ENCODE data around the gene CHD3. TPM values are rescaled to one million over a fixed set of nuclear protein-coding genes. Genes with fewer than 3 reads are reported as not detected.

Gene CHD3
- polyA plus RNA-seq, 2 of the 4 experiments (the other 2 are of a cell fraction): 56.3 to 111 TPM

- peak in 1 of 2 experiments; percentile 25; a peak in 2 of 6 replicates for ATAC-seq
- Histone ChIP-seq H3K9me3 (no peaks in the 10 kb centered on the region), H3K4me3 (no peak overlapping the region), H3K4me2 (peak overlapping the region; percentile 21; the same call in 1 of the 3 replicates), H3K27ac (no peak overlapping the region), H3K4me1 (no peaks in the 10 kb centered on the region)
- TF ChIP-seq REST (IDR thresholded peaks at IDR 0.05) (no peak), ZFP36 (IDR thresholded peaks at IDR 0.05; ENCODE audit: borderline replicate concordance, partially characterized antibody) (no peak), CHD4 (IDR thresholded peaks at IDR 0.05; ENCODE audit: borderline replicate concordance) (no peak), KDM5A (IDR thresholded peaks at IDR 0.05) (no peak)
- POLR2A ChIA-PET: interaction anchor here (1.0 to 2.2 kb wide), 2 partner anchors 9 to 66 kb away, joined by 3 to 8 read pairs; partner anchors contain the start of genes CNTROB, NAA38 and TRAPPC1
- CTCF ChIA-PET: interaction anchor here (0.5 to 14.7 kb wide), 3 partner anchors 10 to 72 kb away, joined by 3 to 372 read pairs (median 3); no protein-coding TSS in a partner anchor
- DNase-seq (ENCODE audit: low read depth in 1 of 2, low spot score in 1 of 2): peak in 1 of 2 experiments; percentile 31
- 84% methylated on average over 45 of the region's 45 CpGs for WGBS (ENCODE audit: missing lambda C conversion rate)
- no peak for FAIRE-seq
These were observed 34.4 kb downstream of the CHD3 start for GRCh38 chr17:7922845-7923628.

- DNase-seq (ENCODE audit: low read depth in 1 of 2, low spot score in 1 of 2) (no peak), FAIRE-seq (no peak), ATAC-seq (no peak)
- no peak overlapping the region for H3K4me3 ChIP-seq
- no peak overlapping the region for H3K27ac ChIP-seq
- H3K4me1 ChIP-seq: peaks cover 7% of the 10 kb centered on the region
- H3K4me2 ChIP-seq: no peak overlapping the region
- POLR2A ChIA-PET: no interaction called here
- CTCF ChIA-PET: interaction anchor here (0.8 to 9.0 kb wide), 7 partner anchors 11 to 191 kb away, joined by 3 to 108 read pairs (median 5); partner anchors contain the start of genes ALOXE3 and RNF227
- WGBS (ENCODE audit: missing lambda C conversion rate): 78% methylated on average over 3 of the region's 3 CpGs
- no peaks in the 10 kb centered on the region for H3K9me3 ChIP-seq
- no peak for TF ChIP-seq PHF8 (IDR thresholded peaks at IDR 0.05; ENCODE audit: borderline replicate concordance, low read depth)
These were observed 39.0 kb downstream of the CHD3 start for GRCh38 chr17:7927596-7927995.

GRCh38 chr17:7929158-7930023 is 40.8 kb downstream of the CHD3 start, which contains the start of gene KCNAB3:
Gene KCNAB3, minus strand, starts transcription at chr17:7929856. Its CDS starts 421 bp downstream, at chr17:7929435.
- peaks cover 21% of the 10 kb centered on the region for H3K4me1 ChIP-seq
- FAIRE-seq (no peak), ATAC-seq (no peak), DNase-seq (ENCODE audit: low read depth in 1 of 2, low spot score in 1 of 2) (peak; percentile 31 to 32)
- TF ChIP-seq HOXA7 (CRISPR knock-in tag; IDR thresholded peaks at IDR 0.05) (no peak), KDM1A (IDR thresholded peaks at IDR 0.05; ENCODE audit: low read depth) (no peak), HOXB13 (CRISPR knock-in tag; IDR thresholded peaks at IDR 0.05; ENCODE audit: low read depth) (no peak), BCL3 (IDR thresholded peaks at IDR 0.05) (no peak), KDM5A (IDR thresholded peaks at IDR 0.05) (no peak), TP53 (CRISPR knock-in tag; IDR thresholded peaks at IDR 0.05) (no peak), CEBPB (IDR thresholded peaks at IDR 0.05) (no peak), ZSCAN20 (CRISPR knock-in tag; IDR thresholded peaks at IDR 0.05) (no peak), MAZ (IDR thresholded peaks at IDR 0.05; ENCODE audit: borderline replicate concordance, low read depth, low read length) (no peak), HDAC2 (IDR thresholded peaks at IDR 0.05) (no peak), HOXB5 (CRISPR knock-in tag; IDR thresholded peaks at IDR 0.05) (no peak), ZFP36 (IDR thresholded peaks at IDR 0.05; ENCODE audit: borderline replicate concordance, partially characterized antibody) (no peak), PHF8 (IDR thresholded peaks at IDR 0.05; ENCODE audit: borderline replicate concordance, low read depth) (no peak)
- H3K4me3 ChIP-seq: no peak within 1 kb of the TSS; the same call in 2 of the 3 replicates
- CTCF ChIA-PET: interaction anchor here (1.0 to 12.0 kb wide), 5 partner anchors 11 to 189 kb away, joined by 3 to 128 read pairs (median 7); partner anchors contain the start of genes ALOXE3 and RNF227
- no peak within 1 kb of the TSS for H3K27ac ChIP-seq
- POLR2A ChIA-PET: no interaction called here
- H3K4me2 ChIP-seq: peak within 1 kb of the TSS; percentile 87
- WGBS (ENCODE audit: missing lambda C conversion rate): 94% methylated on average over 42 of the region's 67 CpGs
- no peaks in the 10 kb centered on the region for H3K9me3 ChIP-seq
